Hepatic stellate cell (primary cell): Measurements from ENCODE around the gene EPN2.

ENCODE experiments used
- DNase-seq: peaks from one replicate; pipeline ENCODE4 v3.0.0; 2011; ENCODE audit warnings: low spot score

The EPN2 gene

GRCh38 chr17:19365833-19366636 lies 128.9 kb downstream of the EPN2 start:
- no peak for DNase-seq

GRCh38 chr17:19366637-19366972 lies 129.4 kb downstream of the EPN2 start:
- no peak for DNase-seq

GRCh38 chr17:19368229-19368628 lies 131.1 kb downstream of the EPN2 start:
- no peak for DNase-seq

GRCh38 chr17:19369107-19369778 lies 132.1 kb downstream of the EPN2 start:
- no peak for DNase-seq

GRCh38 chr17:19369846-19370492 lies 132.8 kb downstream of the EPN2 start:
- DNase-seq = no peak

GRCh38 chr17:19370493-19370960 lies 133.4 kb downstream of the EPN2 start:
- DNase-seq = peak; percentile 84

GRCh38 chr17:19371259-19372010 lies 134.3 kb downstream of the EPN2 start:
- DNase-seq = no peak

GRCh38 chr17:19372011-19372370 lies 134.8 kb downstream of the EPN2 start:
- DNase-seq = no peak

- DNase-seq = no peak
Measured at GRCh38 chr17:19372439-19372838, 135.3 kb downstream of the EPN2 start.

- no peak for DNase-seq
Measured at GRCh38 chr17:19372866-19373504, 135.8 kb downstream of the EPN2 start.

GRCh38 chr17:19374136-19374535 lies 137.0 kb downstream of the EPN2 start:
- DNase-seq = no peak

GRCh38 chr17:19375732-19376131 lies 138.6 kb downstream of the EPN2 start:
- no peak for DNase-seq

- no peak for DNase-seq
Measured at GRCh38 chr17:19376811-19377210, 139.6 kb downstream of the EPN2 start.

- peak; percentile 100 for DNase-seq
Measured at GRCh38 chr17:19377602-19378415, 140.6 kb downstream of the EPN2 start.

- no peak for DNase-seq
Measured at GRCh38 chr17:19378416-19379360, 141.5 kb downstream of the EPN2 start, which contains the start of gene MAPK7. TSS of gene MAPK7 (plus strand) at chr17:19378498. CDS start at chr17:19378901, 403 bp downstream.

GRCh38 chr17:19379361-19380065 lies 142.3 kb downstream of the EPN2 start:
- DNase-seq = no peak

GRCh38 chr17:19380481-19381301 lies 143.5 kb downstream of the EPN2 start:
- no peak for DNase-seq

- no peak for DNase-seq
Measured at GRCh38 chr17:19381361-19381740, 144.2 kb downstream of the EPN2 start.
